CD1c-positive myeloid dendritic cell (primary cell): ENCODE measurements around the gene KRT79.
"Not testable (repeated sequence)": the region's sequence is repeated elsewhere in the genome, so short reads cannot be mapped to it uniquely, and the experiment has no call there.

Experiments used
- DNase-seq: peaks from one replicate; pipeline ENCODE4 v3.0.0-alpha.2; 2016; ENCODE audit errors: extremely low spot score

Gene KRT79

DNA sequence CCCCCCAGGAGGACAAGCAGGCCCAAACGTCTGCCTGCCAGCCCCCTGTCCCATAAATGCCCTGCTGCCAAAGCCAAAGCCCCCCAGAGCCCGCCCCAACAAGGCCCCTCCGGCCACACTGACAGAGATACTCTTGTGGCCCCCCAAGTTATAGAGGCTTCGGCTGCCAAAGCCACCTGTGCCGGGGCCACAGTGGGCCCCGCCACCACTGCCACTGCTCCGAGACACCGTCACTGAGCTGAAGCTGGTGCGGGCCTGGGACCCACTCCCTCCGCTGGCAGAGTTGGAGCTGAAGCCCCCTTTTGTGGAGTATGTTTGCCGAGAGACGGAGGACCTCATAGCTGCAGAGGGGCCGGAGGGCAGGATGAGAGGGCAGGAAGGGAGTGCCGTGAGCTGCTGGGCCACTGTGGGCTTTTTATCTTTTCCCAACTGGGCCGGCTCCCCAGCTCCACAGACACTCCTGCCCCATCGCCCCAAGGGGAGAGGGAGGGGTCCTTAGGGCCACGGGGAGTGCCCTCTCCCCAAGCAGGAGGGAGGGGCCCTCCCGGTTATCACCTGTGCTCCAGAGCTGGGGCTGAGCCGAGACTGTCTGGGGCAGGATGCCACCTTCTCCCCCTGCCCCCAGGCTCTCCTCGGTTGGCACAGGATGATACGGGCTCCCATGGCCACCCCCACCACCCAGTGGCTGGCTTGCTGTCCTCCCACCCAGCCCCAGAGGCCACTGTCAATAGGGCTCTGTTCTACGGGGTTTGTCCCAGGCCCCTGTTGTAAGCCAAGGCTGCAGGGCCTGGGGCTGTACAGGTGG, at the start of gene KRT79:
TSS of gene KRT79 (minus strand) at position 390 of the 805 bp plus-strand sequence. CDS start at position 339, 51 bp downstream.
- DNase-seq, result no peak

GRCh38 chr12:52880499-52880898, 46.4 kb upstream of the KRT79 start:
- DNase-seq, result not testable (repeated sequence)

- DNase-seq, result peak; percentile 82
Measured at GRCh38 chr12:52879394-52880351, 45.6 kb upstream of the KRT79 start.

DNA sequence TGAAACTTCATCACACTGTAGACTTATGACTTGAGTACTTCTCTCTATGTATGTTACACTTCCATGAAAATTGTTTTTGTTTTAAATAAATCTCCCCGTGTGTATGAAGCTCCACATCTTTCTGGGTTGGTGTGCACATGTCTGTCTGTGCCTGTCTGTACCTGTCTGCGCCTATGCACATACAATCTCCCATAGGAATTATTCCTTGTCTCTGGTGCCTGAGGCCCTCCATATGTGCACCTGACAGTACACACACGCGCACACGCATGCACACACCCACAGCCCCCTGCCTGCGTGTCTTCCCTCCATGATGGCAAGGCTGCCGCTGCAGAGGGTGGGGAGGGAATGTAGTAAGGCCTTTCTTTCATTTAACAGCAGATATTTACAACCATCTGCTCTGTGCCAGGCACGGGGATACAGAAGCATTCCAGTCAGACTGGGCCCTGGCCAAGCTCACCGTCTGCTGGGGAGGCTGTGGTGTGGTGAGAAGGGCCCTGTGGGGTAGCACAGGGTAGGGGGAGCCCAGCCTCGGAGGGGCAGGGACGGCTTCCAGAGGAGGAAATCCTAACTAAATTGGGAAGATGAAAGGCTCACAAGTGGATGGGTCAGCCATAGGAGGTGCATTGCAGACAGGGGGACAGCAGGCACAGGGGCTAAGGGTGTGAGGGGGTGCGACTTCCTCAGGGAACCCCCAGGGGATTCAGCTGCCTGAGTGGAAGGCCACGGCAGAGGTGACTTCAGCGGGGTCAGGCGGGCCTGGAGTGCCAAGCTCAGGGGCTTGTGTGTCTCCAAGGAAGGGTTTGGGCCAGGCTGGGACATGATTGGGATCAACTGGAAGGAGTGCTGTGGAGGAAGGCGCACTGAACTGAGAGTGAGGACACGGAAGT, 44.6 kb upstream of the KRT79 start:
- no peak for DNase-seq

DNA sequence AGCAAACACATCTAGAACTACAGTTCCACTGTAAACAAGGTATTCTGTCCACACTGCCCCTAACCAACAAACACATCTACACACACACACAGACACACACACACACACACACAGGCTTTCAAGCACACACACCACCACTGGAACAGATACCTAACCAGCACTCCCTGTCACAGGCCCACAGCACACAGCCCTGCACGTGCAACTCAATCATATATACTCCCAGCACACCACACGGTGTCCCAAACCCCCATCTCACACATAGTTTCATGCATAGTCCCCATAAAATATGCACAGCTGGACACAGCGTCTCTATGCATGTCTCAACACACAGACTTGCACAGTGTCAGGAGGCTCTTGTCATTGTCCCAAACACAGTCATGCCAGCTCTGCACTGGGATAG, 43.1 kb upstream of the KRT79 start:
- no peak for DNase-seq

DNA sequence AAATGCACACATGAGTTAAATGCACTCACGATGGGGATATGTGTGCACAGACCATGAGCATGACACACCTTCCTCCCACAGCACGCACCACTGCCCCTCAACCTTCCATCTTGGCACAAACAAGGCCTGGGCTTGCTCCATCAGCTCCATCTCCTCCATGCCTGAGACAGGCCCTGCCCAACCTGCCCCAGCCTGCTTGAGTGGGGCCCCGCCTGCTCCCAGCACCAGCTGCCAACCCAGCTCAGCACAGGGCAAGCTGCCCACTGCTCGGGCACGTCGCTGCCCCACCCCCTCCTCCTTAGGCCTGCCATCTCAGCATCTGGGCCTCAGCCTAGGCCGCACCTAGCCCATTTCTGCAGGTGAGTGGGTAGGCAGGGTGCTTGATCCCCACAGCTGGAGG, 42.3 kb upstream of the KRT79 start:
- no peak for DNase-seq

DNA sequence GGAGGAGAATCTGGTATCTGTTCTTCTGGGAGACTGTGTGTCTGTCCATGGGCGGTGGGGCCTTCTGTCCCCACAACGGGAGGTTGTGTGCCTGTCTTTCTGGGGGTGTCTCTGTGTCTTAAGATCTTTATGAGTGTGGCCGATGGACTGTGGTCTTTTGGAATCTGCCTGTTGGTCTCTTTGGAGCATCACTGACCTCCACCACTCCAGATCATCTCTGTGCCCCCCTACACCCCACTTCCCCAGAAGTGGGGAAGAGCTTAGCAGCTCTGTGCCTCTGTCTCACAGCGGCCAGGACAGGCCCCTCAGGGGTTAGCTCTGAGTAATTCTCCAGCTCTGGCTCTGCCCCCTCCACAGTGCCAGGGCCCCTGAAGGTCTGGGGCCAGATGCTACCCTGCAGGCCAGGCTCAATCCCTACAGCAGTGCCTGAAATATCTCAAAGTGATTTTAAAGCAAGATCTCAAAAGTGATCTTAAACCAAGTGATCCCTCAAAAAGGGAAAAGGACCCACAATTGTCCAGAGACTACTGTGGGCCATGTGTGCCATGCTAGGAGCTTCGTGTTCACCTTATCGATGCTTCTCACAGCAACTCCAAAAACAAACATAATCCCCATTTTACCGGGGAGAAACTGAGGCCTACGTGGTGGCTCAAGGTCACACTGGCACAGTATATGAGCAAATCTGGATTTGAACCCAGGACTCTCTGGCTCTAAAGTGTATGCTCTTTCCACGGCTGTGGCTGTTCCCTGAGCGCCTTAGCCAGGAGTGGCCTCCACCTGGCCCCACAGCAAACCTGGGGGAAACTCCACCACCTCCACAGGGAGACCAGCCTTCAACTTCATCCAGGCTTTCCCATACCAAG, 40.7 kb upstream of the KRT79 start:
- DNase-seq, result no peak

GRCh38 chr12:52873832-52874572, 39.9 kb upstream of the KRT79 start:
- DNase-seq, result peak; percentile 80

GRCh38 chr12:52873513-52873831, 39.4 kb upstream of the KRT79 start:
- DNase-seq, result no peak

GRCh38 chr12:52872644-52873389, 38.7 kb upstream of the KRT79 start:
- no peak for DNase-seq

- DNase-seq, result peak; percentile 33
Measured at GRCh38 chr12:52871291-52872039, 37.4 kb upstream of the KRT79 start.

- DNase-seq, result peak; percentile 63
Measured at GRCh38 chr12:52870361-52871290, 36.5 kb upstream of the KRT79 start.

DNA sequence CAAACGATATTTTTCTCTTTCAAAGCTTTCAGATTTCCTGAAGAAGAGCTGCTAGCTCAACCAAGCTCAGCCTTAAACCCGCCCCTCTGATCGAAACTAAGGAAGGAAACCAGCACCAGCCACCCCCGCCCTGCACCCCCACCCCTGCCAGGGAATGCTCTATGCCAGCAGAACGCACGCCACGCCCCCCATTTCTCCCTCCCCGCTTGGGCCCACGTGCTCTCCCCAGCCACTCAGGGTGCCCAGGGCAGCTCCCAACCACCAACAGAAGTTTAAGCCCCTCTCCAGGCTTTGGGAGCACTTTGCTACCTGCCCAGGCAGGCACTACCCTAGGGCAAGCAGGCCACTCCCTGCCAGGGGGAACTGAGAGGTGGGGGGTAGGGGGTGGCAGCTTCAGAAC, 33.5 kb upstream of the KRT79 start:
- peak; percentile 83 for DNase-seq

- DNase-seq, result no peak
Measured at GRCh38 chr12:52867152-52867551, 33.0 kb upstream of the KRT79 start.

GRCh38 chr12:52865090-52865944, 31.2 kb upstream of the KRT79 start:
- peak; percentile 56 for DNase-seq

DNA sequence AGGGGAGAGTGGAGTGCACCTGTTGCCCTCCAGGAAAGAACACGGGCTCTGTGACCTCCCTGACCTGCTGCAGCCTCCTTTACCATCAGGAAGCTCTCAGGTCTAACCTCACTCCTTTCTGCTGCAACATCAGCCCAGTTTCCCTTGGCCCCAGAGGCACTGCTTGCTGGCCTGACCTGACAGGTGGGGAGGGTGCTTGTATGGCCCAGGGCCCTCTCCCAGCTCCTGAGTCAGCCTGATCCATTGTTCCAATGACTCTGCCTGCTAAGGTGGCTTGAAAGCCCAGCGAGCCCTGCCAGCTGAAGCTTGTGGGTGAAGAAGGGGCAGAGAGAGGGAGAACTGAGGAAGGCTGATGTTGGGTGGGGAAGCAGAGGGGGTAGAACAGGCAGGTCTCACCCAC, 27.9 kb upstream of the KRT79 start:
- no peak for DNase-seq

- DNase-seq, result no peak
Measured at GRCh38 chr12:52861511-52861910, 27.4 kb upstream of the KRT79 start.
